HG03378 (cell line): ENCODE data around the gene SYCP1.
"Not testable (repeated sequence)": the region's sequence is repeated elsewhere in the genome, so short reads cannot be mapped to it uniquely, and the experiment has no call there.

Experiments used
- ATAC-seq: cut with Tn5 transposase; IDR thresholded peaks from one replicate; pipeline ENCODE4 v1.9.1; 2021; ENCODE audit warnings: mild to moderate bottlenecking, moderate library complexity; ENCODE audit not compliant: unreplicated experiment

Gene SYCP1, protein sequence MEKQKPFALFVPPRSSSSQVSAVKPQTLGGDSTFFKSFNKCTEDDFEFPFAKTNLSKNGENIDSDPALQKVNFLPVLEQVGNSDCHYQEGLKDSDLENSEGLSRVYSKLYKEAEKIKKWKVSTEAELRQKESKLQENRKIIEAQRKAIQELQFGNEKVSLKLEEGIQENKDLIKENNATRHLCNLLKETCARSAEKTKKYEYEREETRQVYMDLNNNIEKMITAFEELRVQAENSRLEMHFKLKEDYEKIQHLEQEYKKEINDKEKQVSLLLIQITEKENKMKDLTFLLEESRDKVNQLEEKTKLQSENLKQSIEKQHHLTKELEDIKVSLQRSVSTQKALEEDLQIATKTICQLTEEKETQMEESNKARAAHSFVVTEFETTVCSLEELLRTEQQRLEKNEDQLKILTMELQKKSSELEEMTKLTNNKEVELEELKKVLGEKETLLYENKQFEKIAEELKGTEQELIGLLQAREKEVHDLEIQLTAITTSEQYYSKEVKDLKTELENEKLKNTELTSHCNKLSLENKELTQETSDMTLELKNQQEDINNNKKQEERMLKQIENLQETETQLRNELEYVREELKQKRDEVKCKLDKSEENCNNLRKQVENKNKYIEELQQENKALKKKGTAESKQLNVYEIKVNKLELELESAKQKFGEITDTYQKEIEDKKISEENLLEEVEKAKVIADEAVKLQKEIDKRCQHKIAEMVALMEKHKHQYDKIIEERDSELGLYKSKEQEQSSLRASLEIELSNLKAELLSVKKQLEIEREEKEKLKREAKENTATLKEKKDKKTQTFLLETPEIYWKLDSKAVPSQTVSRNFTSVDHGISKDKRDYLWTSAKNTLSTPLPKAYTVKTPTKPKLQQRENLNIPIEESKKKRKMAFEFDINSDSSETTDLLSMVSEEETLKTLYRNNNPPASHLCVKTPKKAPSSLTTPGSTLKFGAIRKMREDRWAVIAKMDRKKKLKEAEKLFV

DNA sequence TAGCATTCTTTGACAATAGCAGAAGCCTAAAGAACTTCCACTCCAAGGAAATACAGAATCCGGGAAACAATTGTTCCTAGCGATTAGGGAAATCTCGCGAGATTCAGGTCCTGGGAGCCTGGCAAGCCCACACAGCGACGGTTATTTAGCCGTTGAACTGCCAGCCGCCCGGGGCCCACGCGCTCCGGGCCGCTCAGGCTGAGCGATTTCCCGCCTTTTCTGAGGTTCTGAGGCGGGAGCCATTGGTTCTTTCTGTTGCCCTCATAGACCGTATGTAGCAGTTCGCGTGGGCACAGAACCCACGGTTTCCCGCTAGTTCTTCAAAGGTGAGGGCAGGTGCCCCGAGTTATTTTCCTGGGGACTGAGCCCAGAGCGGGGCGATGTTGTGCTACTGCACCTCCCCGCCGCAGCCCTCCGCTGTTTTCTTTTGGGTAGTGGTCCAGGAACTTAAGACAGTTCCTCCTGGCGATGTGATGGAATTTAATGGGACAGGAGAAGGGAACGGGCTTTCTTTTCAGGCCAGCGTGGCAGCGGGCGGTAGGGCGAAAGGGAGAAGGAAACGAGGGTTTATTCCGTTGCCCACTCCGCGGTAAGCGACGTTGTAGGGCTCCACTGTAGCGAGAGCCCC lies at the start of gene SYCP1:
TSS of gene SYCP1 (plus strand) at position 171 of the 628 bp plus-strand sequence. CDS start 602 bp downstream, outside the sequence.
- no peak for ATAC-seq

DNA sequence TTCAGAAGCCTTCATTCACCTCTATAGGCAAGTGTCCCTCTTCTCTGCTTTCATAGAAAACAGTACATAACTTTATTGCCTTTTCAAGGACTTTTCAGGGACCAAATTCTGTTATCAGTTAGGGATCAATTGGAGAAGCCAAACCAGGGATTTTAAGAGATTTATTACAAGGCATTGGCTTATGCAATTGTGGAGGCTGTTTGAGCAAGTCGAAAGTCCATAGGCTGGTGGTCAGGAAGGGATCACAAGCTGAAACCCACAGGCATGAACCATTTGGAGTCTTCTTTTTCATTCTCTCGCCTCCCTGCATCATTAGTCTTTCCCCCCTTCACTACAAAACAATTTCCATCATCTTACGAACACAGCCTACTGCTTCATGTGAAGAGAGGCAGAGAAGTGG lies 34.8 kb upstream of the SYCP1 start:
- ATAC-seq, result no peak

DNA sequence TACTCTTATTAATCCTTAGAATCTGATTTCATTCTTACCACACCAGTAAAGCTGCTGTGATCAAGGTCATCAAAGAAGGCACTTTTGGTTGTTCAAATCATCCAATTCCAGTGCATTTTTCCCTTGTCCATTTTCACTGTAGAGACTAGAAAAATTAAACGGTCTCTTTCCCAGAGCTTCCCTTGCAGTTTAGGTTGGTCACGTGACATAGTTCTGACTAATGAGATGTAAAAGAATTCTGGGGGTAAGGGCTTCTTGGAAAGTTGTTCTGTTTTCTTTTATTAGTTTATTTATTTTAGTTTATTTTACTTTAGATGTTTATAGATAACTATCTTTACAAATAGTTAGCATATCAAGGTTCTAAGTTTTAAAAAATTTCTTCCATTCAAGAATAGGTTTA lies 34.3 kb upstream of the SYCP1 start:
- no peak for ATAC-seq

DNA sequence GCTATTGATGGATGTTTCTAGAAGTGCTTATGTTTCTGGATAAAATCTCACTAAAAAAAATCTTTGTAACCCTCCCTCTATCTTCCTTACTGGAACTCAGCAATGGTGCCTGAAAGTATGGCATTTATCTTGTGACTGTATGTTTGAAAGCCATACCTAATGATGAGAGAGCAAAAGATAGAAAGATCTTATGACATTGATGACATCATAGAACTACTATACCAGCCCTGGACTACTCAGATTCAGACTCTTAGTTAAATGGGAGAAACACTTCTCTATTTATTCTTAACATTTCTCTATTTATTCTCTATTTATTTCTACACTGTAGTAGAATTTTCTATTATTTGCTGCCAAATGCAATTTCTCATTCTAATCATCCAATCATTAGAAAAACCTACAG lies 32.7 kb upstream of the SYCP1 start:
- no peak for ATAC-seq

DNA sequence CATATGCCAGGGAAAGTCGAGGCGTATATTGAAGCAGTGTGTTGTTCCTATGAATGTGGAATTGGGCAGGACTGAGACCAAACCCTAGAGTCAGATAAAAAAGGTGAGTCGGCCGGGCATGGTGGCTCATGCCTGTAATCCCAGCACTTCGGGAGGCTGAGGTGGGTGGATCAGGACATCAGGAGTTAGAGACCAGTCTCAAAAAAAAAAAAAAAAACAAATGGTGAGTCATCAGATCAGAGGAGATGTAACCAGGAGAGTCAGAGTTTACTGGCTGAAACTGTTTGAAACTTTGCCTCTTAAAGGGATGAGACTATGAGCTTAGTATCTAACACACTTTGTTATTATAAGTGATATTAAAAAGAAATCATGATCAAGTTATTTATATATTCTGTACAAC lies 26.4 kb upstream of the SYCP1 start:
- no peak for ATAC-seq

DNA sequence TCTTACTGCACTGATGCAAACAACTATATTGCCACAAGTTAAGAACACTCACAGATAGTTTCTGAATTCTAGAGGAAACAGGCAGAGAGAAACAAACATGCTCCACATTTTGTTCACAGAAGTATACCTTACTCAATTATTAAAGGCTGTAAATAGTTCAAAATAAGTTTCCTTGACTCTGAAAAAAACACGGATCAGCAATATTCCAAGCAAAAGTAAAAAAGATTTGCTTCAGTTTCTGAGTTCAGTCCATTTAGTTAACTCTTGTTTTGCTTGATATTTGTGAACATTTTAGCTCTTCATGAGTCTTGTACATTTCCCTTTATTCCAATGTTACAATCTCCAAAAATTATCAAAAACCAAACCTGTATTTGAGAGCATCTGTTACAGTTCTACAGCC lies 24.6 kb upstream of the SYCP1 start:
- ATAC-seq, result not testable (repeated sequence)

DNA sequence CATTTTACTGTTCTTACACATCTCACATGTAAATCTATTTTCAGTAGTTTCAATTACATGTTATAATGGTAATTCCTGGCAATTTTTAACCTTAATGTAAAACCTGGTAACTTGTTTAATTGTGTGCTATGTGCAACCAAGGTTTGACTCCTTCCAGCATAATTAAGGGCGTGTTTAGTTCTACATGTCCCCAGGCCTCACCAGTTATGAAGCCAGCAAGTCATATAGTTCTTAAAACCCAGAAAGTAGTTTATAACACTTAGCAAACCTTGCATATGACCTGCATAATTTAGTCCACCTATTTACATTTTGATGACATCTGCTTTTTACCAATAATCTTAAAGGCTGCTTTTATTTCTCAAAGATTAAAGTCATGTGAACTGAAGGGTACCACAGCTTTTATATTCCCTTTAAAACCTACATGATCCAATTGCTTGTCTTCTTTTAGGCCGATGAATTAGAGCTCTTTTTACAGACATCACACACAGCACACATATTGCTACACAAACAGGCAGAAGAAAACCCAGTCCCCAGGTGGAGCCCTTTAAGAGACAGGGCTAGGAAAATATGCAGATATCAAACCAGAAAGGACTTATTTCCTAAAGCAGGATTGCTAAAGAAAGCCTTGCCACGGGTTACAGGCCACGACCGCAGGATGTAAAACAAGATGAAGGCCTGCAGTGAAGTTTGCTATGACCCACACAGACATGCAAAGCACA lies 23.2 kb upstream of the SYCP1 start:
- no peak for ATAC-seq

DNA sequence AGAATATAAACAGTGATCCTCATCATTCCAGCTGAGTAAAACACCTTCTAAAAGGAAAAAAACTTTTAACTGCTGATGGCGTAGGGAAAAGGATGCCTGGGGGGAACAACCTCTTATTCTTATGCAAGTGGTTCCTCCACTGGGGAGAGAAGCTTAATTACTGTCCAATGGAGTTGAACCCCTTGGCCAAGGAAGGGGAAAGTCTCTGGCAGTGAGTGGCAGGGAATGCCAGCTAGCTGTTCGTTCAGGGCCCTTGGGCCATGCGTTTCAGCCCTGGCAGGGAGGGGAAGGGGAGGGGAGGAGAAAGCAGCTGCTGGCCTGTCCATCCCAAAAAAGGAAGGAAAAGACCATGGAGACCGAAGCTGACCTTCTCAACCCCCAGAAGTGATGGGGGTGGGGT lies 22.6 kb upstream of the SYCP1 start:
- ATAC-seq, result no peak

DNA sequence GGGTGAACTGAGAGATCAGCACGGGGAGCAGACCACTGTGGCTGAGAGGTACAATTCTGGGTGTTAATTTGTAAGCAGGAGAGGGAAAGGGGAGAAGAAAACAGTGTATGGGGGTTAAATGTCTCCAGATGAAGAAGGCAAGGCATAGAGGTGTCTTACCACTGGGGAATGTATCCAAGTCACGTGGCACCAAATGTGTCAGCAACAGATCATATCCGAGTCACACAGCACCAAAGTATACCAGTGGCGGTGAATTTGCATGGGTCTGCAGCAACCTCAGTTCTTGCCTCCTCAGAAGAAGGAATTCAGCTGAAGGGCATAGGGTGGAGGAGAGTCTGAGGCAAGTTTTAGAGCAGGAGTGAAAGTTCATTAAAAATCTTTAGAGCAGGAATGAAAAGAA lies 21.2 kb upstream of the SYCP1 start:
- ATAC-seq, result no peak

DNA sequence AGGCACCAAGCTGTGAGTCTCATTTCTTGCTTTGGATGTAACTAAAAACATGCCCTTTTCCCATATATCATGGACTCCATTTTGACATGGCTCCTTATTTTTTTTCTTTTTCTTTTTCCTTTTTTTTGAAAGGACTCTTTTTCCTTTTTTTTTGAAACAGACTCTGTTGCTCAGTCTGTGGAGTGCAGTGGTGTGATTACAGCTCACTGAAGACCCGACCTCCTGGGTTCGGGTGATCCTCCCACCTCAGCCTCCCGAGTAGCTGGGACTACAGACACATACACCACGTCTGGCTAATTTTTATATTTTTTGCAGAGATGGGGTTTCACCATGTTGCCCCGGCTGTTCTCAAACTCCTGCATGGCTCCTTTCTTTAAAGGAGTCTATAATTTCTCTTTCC lies 10.4 kb upstream of the SYCP1 start:
- ATAC-seq, result no peak

DNA sequence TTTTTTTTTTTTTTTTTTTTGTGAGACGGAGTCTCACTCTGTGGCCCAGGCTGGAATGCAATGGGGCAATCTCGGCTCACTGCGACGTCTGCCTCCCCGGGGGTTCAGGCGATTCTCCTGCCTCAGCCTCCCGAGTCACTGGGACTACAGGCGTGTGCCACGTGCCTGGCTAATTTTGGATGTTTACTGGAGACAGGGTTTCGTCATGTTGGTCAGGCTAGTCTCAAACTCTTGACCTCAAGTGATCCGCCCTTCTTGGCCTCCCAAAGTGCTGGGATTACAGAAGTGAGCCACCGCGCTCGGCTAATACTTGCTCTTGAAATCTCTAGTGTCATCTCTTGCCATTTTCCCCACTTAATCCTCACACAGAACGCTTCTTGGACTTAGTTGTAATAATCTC lies 1.1 kb upstream of the SYCP1 start:
- ATAC-seq, result no peak

DNA sequence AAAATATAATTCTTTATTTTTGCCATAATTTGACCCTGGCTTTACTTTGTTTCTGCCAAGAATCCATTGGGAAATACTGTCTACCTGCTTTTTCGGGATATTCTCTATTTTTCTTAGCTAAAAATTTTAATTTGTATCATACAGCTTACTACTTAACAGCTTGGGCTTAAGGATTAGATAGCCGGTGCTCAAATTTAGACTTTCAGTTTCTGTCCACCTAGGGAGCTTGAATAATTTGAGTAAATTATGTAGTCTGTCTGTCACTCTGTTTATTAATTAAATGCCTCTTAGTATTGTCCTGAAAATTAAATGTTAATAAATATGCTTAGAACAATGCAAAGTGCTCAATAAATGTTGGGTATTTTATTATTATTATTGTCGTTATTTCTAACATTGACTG lies 6.7 kb downstream of the SYCP1 start:
- ATAC-seq, result no peak

DNA sequence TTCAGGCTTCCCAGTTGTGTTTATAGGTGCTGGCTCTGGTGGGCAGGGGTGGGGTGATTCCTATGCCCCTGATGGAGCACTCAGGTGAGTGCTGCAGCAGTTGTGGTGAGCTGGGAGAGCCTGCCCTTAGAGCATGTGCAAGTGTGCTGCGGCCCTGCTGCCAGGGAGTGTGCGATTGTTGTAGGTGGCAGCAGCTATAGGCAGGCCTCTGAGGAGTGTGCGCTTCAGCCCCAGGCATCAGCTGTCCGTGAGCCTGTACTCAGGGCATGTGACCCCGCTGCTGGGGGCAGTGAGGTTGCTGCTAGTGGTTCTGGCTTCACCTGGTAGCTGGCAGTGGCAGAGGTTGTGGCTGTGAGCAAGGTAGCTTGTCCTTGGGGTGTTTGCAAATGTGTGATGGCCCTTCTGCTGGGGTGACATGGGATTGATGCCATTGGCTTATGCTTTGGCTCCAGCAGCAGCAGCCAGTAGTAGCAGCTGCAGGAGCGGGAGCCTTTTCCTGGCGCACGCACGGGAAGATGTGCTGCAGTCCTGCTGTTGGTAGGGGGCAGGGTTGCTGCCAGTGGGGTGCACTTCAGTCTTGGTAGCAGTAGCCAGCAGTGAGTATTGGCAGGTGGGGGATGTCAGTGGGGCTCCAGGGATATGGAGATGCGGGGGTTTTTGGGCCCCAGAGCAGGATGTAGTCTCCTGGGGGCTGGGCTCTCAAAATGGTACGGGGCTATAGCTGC lies 37.7 kb downstream of the SYCP1 start:
- ATAC-seq, result no peak

DNA sequence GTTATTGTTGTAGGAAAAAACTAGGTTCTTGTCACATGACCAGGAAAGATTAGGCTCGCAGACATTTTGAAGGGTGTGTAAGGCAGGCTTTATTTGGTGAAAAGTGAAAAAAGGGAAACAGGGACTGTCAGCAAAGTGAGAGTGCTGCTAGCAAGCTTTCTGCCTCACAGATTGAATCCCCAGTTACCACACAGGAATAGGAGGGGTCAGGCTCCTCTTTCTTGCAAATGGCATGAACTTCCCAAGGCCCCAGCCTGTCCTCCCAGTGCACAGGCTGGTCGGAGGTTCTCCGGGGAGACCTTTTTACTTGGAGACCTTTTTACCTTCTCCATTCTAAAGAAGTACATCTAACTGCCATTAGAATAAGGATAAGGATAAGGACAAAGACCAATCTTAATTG lies 42.1 kb downstream of the SYCP1 start:
- no peak for ATAC-seq

DNA sequence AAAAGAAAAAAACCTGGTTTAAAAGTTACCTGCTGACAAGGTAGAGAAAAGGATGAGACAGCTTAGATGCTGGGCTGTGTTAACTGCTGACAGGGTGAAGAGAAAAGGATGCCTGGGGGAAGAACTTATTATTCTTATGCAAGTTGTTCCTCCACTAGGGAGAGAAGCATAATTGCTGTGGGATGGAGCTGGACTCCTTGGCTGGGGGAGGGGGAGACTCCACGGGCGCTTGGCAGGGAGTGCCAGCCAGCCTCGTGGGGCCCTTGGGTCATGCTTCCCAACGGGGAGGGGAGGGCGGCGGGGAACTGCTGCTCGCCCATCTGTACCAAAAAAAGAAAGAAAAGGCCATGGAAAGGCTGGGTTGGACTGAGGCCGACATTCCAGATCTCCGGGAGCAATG lies 47.2 kb downstream of the SYCP1 start:
- ATAC-seq, result no peak

DNA sequence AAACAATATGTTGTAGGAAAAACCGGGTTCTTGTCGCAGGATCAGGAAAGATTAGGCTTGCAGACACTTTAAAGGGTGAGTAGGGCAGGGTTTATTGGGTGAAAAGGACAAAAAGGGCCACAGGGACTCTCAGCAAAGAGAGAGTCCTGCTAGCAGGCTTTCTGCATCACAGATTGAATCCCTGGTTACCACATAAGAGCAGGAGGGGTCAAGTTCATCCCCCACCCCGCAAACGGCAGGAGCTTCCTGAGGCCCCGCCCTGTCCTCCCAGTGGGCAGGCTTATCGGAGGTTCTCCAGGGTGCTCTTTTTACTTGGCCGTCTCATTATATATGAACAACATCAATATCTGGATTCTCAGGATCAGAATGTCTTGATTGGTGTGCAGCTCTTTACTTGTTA lies 47.7 kb downstream of the SYCP1 start:
- ATAC-seq, result no peak

DNA sequence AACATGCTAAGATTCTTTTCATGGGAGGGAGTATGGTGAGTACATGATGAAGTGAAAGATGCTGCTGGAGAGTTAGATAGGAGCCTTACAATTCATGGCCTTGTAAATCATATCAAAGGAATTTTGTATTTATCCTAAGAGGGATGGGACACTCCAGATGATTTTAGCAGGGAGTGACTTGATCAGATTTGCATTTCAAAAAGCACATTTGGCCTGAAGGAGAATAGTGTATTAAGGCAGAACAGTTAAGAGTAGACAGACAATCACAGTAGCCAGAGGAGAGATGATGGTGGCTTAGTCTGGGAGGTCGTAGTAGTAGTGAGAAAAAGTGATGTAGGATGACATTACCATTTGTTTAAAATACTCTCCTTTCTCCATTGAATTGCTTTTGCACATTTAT lies 48.8 kb downstream of the SYCP1 start:
- ATAC-seq, result no peak

DNA sequence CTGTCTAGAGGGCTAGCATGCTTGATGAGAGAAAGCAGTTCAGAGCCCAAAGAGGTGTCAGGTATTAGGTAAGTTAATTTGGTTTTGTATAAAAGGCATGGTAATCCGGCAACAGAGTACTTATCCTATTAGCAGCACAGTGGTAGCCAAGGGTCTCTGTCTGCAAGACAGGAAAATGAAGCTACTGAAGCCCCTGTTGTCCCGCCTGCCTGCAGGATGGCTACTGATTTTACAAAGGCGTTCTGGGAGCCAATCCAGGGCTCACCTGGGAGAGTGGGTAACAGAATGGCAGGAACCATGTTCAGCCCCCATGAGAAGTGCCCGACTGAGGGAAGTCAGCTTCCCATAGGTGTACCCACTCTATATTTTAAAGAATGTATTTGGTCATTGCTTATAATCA lies 61.1 kb downstream of the SYCP1 start:
- ATAC-seq, result not testable (repeated sequence)

DNA sequence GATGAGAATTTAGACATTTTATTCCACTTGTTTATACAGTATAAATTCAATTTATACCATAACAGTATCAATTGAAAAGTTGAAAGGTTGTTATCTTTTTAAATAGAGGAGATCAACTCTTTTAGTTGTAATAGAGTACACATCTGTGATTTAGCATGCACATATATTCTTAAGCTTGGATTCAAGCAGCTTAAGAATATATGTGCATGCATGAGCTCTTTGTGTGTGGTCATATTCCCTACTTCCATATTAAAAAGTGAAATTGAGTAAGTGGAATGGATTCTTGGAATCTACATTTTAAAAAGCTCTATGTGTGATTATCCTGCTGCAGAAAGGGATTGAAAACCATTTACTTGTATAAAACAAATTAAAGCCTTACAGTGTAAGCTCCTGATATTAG lies 71.9 kb downstream of the SYCP1 start:
- no peak for ATAC-seq

DNA sequence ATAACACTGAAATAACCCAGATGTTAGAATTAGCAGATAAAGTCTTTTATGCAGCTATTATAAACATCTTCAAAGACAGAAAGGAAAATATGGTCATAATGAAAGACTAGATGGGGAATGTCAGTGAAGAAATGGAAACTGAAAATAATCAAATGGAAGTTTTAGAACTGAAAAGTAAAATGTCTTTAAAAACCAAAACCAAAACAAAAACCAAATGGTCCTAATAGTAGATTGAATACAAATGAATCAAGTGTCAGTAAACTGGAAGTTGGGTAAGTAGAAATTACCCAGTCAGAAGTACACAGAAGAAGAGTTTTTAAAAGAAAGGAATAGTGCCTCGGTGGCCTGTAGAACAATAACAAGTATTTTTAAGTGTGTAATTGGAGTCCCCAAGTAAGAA lies 72.7 kb downstream of the SYCP1 start:
- no peak for ATAC-seq
